ENCODE data around the gene GSE1.

- no peak for TF ChIP-seq CTCF (IDR thresholded peaks at IDR 0.05)
- no peak for TF ChIP-seq POLR2A (IDR thresholded peaks at IDR 0.05)
- no peak for TF ChIP-seq POLR2AphosphoS5 (IDR thresholded peaks at IDR 0.05)
Measured at GRCh38 chr16:85617948-85618347, 4.8 kb downstream of the GSE1 start.
